Retinal pigment epithelial cell (primary cell): ENCODE measurements around the gene BCAR3.
A peak's percentile ranks its signal among the peaks of the same experiment; 100 is the strongest.

Experiments
- DNase-seq: peaks from one replicate; pipeline ENCODE4 v3.0.0-alpha.2; 2010; ENCODE audit warnings: low read depth
- H3K4me3 ChIP-seq: 2 replicates; pipeline ENCODE4 v1.5.1; 2011; ENCODE audit warnings: mild to moderate bottlenecking, low read length, control low read depth, moderate library complexity
- TF ChIP-seq, protein P1 (sequence below): conservative IDR thresholded peaks from 2 replicates; pipeline ENCODE4 v1.5.1; 2011; ENCODE audit warnings: low read depth, low read length, control low read depth, inconsistent platforms

BCAR3 gene

DNA sequence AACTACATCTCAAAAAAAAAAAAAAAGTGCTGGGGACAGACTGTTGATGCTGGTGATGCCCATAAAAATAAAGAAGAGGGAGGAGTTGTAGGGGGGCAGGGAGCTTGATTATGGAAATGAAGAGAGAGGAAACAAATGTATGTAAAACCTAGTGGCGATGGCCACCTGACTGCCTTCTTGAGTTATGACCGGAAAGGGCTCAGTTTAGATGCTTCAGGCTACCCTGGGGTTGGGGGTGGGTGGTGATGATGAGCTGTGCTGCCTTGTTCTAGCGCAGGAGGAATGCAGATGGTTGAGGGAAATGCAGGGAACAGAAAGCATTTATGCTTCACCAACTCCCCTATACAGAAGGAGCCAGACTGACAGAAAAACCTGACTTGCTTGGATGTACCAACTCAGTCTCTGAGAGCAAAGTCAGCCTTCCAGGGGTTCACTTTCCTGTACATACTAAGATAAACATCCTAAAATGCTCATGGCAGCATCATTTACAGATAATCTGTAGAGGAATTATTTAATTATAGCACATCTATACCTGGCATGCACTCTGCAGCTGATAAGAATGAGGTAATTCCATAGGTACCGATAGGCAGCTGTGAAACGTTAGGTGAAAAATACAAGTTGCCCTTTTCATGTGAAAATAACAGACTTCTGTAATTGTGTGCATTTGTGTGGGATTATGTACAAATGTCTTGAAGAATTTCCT lies 8.0 kb upstream of the BCAR3 start:
- DNase-seq: no peak
- TF ChIP-seq, protein P1, sequence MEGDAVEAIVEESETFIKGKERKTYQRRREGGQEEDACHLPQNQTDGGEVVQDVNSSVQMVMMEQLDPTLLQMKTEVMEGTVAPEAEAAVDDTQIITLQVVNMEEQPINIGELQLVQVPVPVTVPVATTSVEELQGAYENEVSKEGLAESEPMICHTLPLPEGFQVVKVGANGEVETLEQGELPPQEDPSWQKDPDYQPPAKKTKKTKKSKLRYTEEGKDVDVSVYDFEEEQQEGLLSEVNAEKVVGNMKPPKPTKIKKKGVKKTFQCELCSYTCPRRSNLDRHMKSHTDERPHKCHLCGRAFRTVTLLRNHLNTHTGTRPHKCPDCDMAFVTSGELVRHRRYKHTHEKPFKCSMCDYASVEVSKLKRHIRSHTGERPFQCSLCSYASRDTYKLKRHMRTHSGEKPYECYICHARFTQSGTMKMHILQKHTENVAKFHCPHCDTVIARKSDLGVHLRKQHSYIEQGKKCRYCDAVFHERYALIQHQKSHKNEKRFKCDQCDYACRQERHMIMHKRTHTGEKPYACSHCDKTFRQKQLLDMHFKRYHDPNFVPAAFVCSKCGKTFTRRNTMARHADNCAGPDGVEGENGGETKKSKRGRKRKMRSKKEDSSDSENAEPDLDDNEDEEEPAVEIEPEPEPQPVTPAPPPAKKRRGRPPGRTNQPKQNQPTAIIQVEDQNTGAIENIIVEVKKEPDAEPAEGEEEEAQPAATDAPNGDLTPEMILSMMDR: no peak
- H3K4me3 ChIP-seq: no peak overlapping the region

DNA sequence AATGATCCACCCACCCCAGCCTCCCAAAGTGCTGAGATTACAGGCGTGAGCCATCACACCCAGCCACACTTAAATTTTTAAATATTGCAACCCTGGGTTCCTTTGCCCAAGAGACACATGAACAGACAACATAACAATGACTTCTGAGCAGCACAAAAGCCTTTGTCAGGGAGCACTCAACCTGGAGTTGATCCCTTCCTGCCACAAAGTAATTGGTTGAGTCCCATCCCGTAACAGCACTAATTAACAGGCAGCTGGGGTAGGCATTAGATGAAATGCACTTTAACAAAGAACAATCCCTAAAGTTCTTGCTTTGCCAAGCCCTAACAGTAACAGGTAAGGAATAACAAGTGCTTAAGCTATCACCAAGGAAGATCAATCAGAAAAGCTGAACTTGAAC lies 5.9 kb upstream of the BCAR3 start:
- H3K4me3 ChIP-seq: no peak overlapping the region
- no peak for DNase-seq
- TF ChIP-seq, protein P1: no peak

DNA sequence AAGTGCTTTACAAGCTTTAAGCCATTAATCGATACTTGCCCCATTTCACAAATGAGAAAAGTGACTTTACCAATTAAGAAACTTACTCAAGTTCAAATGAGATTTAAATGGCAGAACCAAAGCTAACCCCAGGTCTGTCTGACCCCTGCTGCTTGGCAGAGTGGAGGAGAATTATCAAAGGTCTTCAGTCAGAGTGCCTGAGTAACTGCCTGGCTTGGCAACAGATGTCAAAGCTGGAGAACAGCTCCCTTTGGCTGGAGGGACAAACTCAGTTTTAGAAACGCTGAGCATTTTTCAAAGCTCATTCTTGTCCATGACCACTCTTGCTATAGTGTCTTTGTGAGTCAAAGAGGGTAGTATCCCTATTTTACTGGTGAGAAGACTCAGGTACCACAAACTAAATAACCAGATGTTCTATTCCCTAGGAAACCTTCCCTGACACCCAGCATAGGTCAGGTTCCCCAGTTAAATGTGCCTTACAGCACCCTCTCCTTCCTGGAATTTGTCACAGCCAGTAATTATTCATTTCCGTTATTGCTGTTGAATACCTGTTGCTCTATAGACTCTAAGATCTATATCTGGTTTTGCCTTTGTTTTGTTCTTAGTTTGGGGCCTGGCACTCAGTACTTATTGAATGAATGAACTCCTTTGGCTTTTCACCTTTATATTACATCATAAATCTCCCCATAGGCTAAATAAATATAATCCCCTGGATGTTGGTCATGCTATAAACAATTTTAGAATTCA lies 5.0 kb upstream of the BCAR3 start:
- TF ChIP-seq, protein P1: no peak
- DNase-seq: no peak
- no peak overlapping the region for H3K4me3 ChIP-seq

DNA sequence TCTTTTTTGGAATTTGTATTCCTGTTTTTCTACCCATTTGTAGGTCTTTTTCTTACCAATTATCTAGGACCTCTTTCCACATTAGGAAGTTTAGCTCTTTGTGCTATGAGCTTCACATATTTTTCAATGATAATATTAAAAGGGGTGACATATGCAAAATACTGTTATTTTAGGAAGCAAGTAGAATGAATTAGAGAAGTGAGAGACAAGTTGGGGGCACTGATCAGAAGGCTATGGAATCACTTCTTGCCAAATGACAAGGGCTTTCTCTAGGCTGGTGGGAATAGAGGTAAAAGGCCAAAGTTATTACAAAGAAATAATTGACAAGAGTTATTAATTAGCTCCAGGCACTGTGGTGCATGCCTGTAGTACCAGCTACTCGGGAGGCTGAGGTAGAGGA lies 4.3 kb upstream of the BCAR3 start:
- no peak for DNase-seq
- H3K4me3 ChIP-seq: no peak overlapping the region
- TF ChIP-seq, protein P1: no peak

DNA sequence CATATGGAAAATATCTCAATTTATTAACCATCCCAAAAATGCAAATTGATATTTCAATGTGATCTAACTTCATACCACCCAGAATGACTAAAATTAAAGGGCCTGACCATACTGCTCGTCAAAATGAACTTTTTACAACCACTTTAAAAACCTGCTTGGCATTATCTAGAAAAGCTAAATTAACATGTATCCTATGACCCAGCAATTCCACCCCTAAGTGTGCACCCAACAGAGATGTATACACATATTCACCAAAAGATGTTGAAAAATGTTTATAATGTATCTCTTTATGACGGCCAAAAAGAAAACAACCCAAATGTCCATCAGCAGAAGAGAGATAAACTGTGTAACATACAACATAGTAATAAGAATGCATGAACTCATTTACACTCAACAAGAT lies 1.6 kb upstream of the BCAR3 start:
- H3K4me3 ChIP-seq: no peak overlapping the region
- DNase-seq: no peak
- TF ChIP-seq, protein P1: no peak

DNA sequence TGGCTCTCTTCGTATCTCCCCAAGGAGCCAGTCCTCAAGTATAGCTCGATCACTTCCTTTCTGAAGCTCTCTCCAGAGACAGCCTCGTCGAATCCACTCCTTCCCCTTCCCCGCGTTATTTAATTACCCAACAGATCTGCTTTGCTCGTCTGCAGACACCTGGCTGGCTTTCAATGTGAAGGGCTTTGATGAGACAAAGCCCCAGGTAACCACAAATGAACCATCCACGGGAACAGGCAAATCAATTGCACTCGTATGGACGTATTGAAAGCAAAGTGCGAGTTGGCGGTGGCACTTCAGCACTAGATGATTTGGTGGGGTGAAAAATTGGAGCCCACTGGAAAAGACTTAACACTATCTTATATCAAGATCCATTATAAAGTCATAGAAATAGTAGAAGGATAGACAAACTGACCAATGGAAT lies 364 bp upstream of the BCAR3 start:
- TF ChIP-seq, protein P1: no peak
- no peak for DNase-seq
- peak overlapping the region; percentile 71 for H3K4me3 ChIP-seq
